Sigmoid colon (tissue), 7 donors: Measurements from ENCODE around the gene ADAMTS7. TPM values are rescaled to one million over a fixed set of nuclear protein-coding genes. Genes with fewer than 3 reads are reported as not detected.
"Not testable (repeated sequence)": the region's sequence is repeated elsewhere in the genome, so short reads cannot be mapped to it uniquely, and the experiment has no call there.

Experiments
- DNase-seq: peaks from one replicate; pipeline ENCODE4 v3.0.0-alpha.2; 2019
- H3K27ac ChIP-seq, 4 donors: fragments of 200-600 bp; sonication (generic); one replicate each; pipeline ENCODE4 v1.5.1; 2016 to 2019; ENCODE audit warnings: mild to moderate bottlenecking in 1 of 4
- H3K27me3 ChIP-seq, 3 donors: fragments of 200-600 bp; sonication (generic); one replicate each; pipeline ENCODE4 v1.5.1; 2019; ENCODE audit warnings: mild to moderate bottlenecking in 1 of 3
- H3K36me3 ChIP-seq, 4 donors: fragments of 200-600 bp; sonication (generic); one replicate each; pipeline ENCODE4 v1.5.1; 2016 to 2019
- H3K4me1 ChIP-seq, 4 donors: fragments of 200-600 bp; sonication (generic); one replicate each; pipeline ENCODE4 v1.5.1; 2017 to 2019
- H3K4me3 ChIP-seq, 4 donors: fragments of 200-600 bp; sonication (generic); one replicate each; pipeline ENCODE4 v1.5.1; 2017 to 2019; ENCODE audit warnings: mild to moderate bottlenecking in 2 of 4, moderate library complexity in 1 of 4
- H3K9me3 ChIP-seq, 4 donors: fragments of 200-600 bp in 3 of 4; sonication (generic) in 3 of 4; one replicate each; pipeline versions ENCODE4 v1.5.1 to v1.6.1; 2013 to 2019
- EP300 ChIP-seq, 4 donors: sonication (generic); formaldehyde crosslinking; IDR thresholded peaks; one replicate each; pipeline ENCODE4 v1.6.1; 2017; ENCODE audit warnings: antibody characterized with exemption in 4 of 4
- POLR2A ChIP-seq, 2 donors: fragments of 450-650 bp; IDR thresholded peaks; one replicate each; pipeline ENCODE4 v1.6.1; 2016; ENCODE audit warnings: antibody characterized with exemption in 2 of 2, mild to moderate bottlenecking in 2 of 2, moderate library complexity in 2 of 2
- POLR2AphosphoS5 ChIP-seq, 4 donors: sonication (generic); formaldehyde crosslinking; IDR thresholded peaks; one replicate each; pipeline ENCODE4 v1.6.1; 2017; ENCODE audit warnings: antibody characterized with exemption in 4 of 4
- WGBS, 2 donors: extraction: QIAGEN DNeasy Blood & Tissue Kit; methylation state at CpG; one replicate each; pipeline ENCODE4 v1.1.7; 2013; 5-methylcytosine and 5-hydroxymethylcytosine counted together
- intact Hi-C: fragments of 100-400 bp; cut with DNase I; formaldehyde crosslinking; loops from one replicate; pipeline ENCODE4 v1.15.1; 2023
- polyA plus RNA-seq, 3 donors: library from polyadenylated mRNA; stranded (reverse); fragments of 200-250 nt; gene quantifications; one replicate each; pipeline ENCODE4 v1.2.3, GENCODE V29; 2013
- total RNA-seq, 4 donors: library from RNA; depleted of rRNA; stranded (reverse); fragments of >200 nt; gene quantifications; one replicate each; pipeline ENCODE4 v1.1.0, GENCODE V29; 2016
- TF ChIP-seq, protein P1 (sequence below), 4 experiments: fragments of 450-650 bp in 3 of 4; fragments of 200-600 bp in 1 of 4; IDR thresholded peaks; one replicate each; pipeline ENCODE4 v1.5.1; 2016 to 2019; ENCODE audit warnings: antibody characterized with exemption in 4 of 4, mild to moderate bottlenecking in 3 of 4, moderate library complexity in 2 of 4
- donor health status: healthy with polysubstance abuse.
- donor health status: Bipolar disorder and iron deficiency.
- donor health status: healthy.

Gene ADAMTS7
- total and polyA plus RNA-seq, 7 donors = 0.23 to 8.3 (median 1.8) TPM; not detected in 1

DNA sequence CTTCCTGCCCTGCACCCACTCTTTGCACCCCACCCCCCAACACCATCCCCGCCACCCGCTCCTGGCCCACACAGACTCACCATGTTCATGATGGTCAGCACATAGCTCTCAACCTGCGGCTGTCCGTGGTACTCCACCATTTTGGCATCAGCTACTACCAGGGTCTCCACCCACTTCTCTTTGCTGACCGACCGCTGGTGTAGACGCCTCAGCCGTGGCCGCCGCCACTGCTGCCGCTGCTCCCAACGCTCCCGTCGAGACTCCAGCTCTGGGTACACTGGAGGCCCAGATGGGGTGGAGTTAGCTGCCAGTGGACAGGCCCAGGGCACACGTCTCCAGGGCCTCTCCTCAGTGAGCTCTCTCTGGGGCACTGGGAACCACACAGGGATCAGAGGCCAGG is 14.8 kb downstream of the ADAMTS7 start:
- Histone ChIP-seq H3K4me1 (no peaks in the 10 kb centered on the region), H3K27ac (no peak overlapping the region), H3K4me3 (no peak overlapping the region), H3K36me3 (peaks cover 0 to 4% (median 0%) of the 10 kb centered on the region in 4 donors), H3K27me3 (no peaks in the 10 kb centered on the region), H3K9me3 (no peaks in the 10 kb centered on the region)
- WGBS, 2 donors = 95 to 96% methylated on average over 15 of the region's 15 CpGs
- TF ChIP-seq EP300 (IDR thresholded peaks at IDR 0.05) (no peak), POLR2A (IDR thresholded peaks at IDR 0.05) (no peak), POLR2AphosphoS5 (IDR thresholded peaks at IDR 0.05) (no peak)
- TF ChIP-seq, protein P1, sequence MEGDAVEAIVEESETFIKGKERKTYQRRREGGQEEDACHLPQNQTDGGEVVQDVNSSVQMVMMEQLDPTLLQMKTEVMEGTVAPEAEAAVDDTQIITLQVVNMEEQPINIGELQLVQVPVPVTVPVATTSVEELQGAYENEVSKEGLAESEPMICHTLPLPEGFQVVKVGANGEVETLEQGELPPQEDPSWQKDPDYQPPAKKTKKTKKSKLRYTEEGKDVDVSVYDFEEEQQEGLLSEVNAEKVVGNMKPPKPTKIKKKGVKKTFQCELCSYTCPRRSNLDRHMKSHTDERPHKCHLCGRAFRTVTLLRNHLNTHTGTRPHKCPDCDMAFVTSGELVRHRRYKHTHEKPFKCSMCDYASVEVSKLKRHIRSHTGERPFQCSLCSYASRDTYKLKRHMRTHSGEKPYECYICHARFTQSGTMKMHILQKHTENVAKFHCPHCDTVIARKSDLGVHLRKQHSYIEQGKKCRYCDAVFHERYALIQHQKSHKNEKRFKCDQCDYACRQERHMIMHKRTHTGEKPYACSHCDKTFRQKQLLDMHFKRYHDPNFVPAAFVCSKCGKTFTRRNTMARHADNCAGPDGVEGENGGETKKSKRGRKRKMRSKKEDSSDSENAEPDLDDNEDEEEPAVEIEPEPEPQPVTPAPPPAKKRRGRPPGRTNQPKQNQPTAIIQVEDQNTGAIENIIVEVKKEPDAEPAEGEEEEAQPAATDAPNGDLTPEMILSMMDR (IDR thresholded peaks at IDR 0.05) = no peak
- intact Hi-C loops = no loop called here
- no peak for DNase-seq

DNA sequence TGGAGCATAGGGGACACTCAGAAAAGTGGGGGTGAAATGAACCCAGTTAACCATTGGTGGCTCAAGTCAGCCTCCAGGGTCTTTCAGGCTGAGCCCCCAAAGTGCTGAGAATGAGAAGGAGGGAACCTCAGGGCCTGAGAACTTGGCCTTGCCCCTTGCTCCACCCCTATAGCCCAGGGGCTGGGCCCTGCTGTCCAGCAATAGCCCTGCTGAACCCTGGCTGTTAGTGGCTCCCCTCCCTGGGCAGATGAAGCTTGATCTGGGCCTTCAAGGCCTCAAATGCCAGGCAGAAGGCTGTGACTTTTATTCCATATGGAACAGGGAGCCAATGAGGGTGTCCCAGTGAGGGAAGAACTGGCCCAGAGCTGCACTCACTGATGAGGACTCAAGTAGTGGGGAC is 16.2 kb downstream of the ADAMTS7 start:
- peaks cover 0 to 4% (median 0%) of the 10 kb centered on the region in 4 donors for H3K36me3 ChIP-seq
- DNase-seq = no peak
- H3K4me3 ChIP-seq = no peak overlapping the region
- intact Hi-C loops = no loop called here
- no peaks in the 10 kb centered on the region for H3K4me1 ChIP-seq
- no peak for TF ChIP-seq EP300 (IDR thresholded peaks at IDR 0.05)
- no peak for TF ChIP-seq POLR2A (IDR thresholded peaks at IDR 0.05)
- TF ChIP-seq, protein P1 (IDR thresholded peaks at IDR 0.05) = no peak
- TF ChIP-seq POLR2AphosphoS5 (IDR thresholded peaks at IDR 0.05) = no peak
- no peak overlapping the region for H3K27ac ChIP-seq
- no peaks in the 10 kb centered on the region for H3K27me3 ChIP-seq
- no peaks in the 10 kb centered on the region for H3K9me3 ChIP-seq

DNA sequence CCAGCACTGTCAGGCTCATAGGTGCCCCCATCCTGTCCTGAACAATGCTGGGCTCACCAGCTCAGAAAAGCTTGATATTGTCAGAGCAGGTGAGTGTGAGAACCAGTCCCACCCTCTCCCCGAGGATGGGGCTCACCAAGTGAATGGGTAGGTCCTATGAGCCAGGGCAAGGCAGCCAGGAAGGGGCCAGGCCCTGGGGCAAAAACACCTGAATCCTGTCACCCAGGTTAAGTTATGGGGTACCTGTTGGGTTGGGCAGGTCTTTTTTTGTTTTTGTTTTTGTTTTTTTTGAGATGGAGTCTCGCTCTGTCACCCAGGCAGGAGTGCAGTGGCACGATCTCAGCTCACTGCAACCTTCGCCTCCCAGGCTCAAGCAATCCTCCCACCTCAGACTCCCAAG is 16.8 kb downstream of the ADAMTS7 start:
- H3K36me3 ChIP-seq, DNase-seq, H3K4me1 ChIP-seq, H3K4me3 ChIP-seq, intact Hi-C loops, H3K27ac ChIP-seq, H3K27me3 ChIP-seq, H3K9me3 ChIP-seq: not testable (repeated sequence)
- 95% methylated on average over 4 of the region's 4 CpGs for WGBS, 2 donors

DNA sequence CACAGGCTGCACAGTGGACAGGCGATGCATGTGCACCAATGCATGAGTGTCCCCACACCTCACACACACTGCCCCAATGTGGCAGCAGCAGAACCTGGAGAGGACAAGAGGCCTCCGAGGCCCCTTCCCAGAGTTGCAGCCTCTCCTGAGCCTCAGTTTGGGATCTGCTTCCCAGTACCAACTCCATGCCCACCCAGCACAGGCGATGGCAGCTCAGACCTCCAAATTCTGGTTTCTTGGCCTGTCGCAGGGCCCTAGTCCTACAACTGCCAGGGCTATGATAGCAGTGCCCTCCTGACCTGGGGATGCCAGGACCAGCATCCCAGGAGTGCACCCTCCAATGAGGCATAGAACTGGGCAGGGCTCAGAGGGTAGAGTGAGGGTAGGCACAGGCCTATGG is 19.9 kb downstream of the ADAMTS7 start:
- 92 to 94% methylated on average over 4 of the region's 4 CpGs for WGBS, 2 donors
- H3K27ac ChIP-seq = no peak overlapping the region
- peaks cover 0 to 19% (median 0%) of the 10 kb centered on the region in 4 donors for H3K36me3 ChIP-seq
- no peaks in the 10 kb centered on the region for H3K9me3 ChIP-seq
- intact Hi-C loops = no loop called here
- DNase-seq = no peak
- H3K4me1 ChIP-seq = no peaks in the 10 kb centered on the region
- H3K27me3 ChIP-seq = no peaks in the 10 kb centered on the region
- TF ChIP-seq EP300 (IDR thresholded peaks at IDR 0.05) (no peak), POLR2A (IDR thresholded peaks at IDR 0.05) (no peak), POLR2AphosphoS5 (IDR thresholded peaks at IDR 0.05) (no peak)
- TF ChIP-seq, protein P1 (IDR thresholded peaks at IDR 0.05) = no peak
- H3K4me3 ChIP-seq = no peak overlapping the region

DNA sequence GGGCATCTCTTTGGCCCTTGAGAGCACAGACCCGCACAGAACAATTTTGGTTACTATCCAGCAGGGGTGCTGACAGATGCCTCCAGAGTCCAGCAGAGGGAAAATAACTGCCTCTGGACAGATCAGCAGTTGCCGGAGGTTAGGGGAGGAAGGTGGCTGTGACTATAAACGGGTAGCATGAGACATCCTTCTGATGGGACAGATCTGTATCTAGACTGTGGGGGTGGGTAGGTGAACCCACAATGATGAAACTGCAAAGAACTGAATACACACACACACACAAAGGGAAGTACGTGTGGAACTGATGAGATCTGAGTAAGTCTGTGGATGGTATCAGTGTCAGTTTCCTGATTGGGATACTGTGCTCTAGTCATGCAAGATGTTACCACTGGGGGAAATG is 21.2 kb downstream of the ADAMTS7 start:
- H3K27ac ChIP-seq = no peak overlapping the region
- no peak for DNase-seq
- H3K27me3 ChIP-seq = no peaks in the 10 kb centered on the region
- peaks cover 0 to 15% (median 0%) of the 10 kb centered on the region in 4 donors for H3K36me3 ChIP-seq
- intact Hi-C loops = no loop called here
- WGBS, 2 donors = 59 to 67% methylated on average over 4 of the region's 4 CpGs
- TF ChIP-seq EP300 (IDR thresholded peaks at IDR 0.05) = no peak
- TF ChIP-seq, protein P1 (IDR thresholded peaks at IDR 0.05) = no peak
- TF ChIP-seq POLR2AphosphoS5 (IDR thresholded peaks at IDR 0.05) = no peak
- H3K4me3 ChIP-seq = no peak overlapping the region
- H3K4me1 ChIP-seq = no peaks in the 10 kb centered on the region
- H3K9me3 ChIP-seq = no peaks in the 10 kb centered on the region
